GM19395 (cell line): ENCODE data around the gene RBX1.

Source experiments
- ATAC-seq: cut with Tn5 transposase; IDR thresholded peaks from one replicate; pipeline ENCODE4 v1.9.1; 2021; ENCODE audit warnings: mild to moderate bottlenecking, moderate library complexity; ENCODE audit not compliant: unreplicated experiment

The RBX1 gene

DNA sequence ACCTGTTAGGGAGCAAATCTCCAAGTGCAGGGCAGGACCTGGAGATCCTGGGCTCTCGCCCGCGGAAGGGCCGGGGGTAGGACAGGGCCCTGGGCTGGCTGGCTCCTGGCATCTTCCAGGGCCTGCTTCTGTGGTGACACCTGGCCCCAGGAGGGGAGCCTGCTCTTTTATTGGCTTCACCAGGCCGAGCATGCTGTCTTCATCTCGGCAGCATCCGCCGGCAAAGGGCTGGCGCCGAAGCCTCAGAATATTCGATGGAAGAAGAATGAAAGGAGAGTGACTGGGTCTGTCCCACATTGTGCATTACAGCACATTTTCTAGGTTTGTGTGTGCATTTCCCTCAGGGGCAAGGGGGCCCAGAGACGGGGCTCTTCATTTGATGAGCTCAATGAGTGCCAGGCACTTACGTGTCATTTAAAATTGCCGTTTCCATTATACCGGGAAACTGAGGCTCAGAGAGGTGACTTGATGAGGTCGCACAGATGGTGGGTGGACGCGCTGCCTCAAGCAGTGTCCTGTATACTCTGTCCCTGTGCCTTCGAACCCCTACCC lies 70.0 kb downstream of the RBX1 start:
- ATAC-seq: no peak

DNA sequence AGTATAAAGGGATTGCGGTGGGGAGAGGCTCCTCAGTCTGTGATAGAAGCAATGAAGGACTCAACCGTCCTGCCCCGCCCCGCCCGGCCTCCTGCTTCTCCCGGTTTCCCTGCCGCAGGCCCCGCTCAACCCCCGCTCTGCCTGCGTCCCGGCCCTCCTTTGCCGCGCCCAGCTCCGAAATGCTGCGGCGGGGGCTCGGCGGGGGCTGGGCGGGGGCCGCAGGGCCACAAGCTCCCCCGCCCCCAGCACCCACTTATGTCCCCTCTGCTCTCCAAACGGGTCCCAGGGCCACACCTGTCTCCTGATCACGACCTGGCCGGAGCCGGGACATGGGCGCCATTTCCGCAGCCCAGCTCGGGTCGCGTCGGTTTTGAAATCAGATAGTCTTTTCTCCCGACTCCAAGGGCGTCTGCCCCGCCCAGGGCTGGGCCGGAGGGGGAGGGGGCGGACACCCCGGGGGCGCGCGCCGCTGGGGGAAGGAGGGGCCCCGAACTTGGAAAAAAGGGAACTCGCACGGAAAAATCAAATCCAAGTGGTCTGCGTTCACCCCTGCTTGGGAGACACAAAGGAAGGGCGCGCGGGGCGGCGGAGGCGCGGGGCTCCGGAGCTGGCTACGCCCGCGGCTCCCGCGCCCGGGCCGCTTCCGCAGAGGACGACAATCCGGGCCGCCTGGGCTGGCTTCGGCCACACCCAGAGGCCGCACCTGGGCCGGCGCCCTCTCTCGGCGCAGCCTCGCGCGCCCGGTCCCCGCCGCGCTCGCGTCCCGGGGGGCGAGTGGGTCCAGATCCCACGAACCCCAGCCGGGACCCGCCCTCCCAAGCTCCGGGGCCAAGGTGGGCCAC lies 70.7 kb downstream of the RBX1 start:
- peak; percentile 64 for ATAC-seq

DNA sequence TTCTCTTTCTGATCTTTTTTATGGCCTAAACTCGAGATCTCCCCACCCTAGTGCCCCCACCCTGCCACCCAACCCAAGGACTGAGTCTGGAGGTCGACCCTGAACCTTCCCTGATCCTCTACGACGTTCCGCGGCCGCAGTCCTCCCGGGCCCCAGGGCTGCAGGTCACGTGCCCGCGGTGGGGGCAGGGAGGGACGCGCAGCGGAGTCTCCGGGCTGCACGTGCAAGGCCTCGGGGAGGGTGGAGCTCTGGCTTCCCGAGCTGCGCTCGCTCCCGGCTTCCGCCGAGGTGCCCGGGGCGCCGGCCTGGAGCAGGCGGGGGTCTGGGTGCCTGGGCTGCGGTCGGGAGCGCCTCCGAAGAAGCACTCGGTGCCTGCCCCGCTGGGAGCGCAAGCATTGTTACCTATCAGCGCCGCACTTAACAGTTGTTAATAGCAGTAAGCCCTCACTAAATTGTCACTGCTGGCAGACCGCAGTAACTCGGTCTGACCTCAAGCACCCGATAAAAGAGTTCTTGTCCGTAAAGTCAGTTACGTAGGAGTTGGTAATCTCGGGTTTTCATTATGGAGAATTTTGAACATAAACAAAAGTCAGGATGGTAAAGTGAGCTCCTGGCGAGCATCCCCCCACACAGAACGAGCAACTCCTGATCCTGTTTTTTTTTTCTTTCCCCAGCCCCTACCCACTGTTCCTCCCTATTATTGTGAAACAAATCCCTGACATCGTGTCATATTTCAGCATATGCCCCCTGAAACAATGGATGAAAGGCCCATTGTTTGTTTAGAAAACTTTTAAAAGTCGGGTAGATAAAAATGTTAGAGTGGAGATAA lies 71.5 kb downstream of the RBX1 start:
- peak; percentile 62 for ATAC-seq
